Neuronal stem cell (in vitro differentiated cells): ENCODE data around the gene GKN2.

ENCODE experiments used
- DNase-seq: peaks from one replicate; pipeline ENCODE4 v3.0.0-alpha.2; 2013; ENCODE audit warnings: low spot score
- H2AFZ ChIP-seq: one replicate; pipeline ENCODE4 v1.6.1; 2013; ENCODE audit warnings: mild to moderate bottlenecking, low read length, inconsistent platforms
- H2AK5ac ChIP-seq: 2 replicates; pipeline ENCODE4 v1.6.1; 2013; ENCODE audit warnings: low read depth, mild to moderate bottlenecking, inconsistent platforms, low read length, moderate library complexity, mixed read lengths
- H2BK120ac ChIP-seq: 2 replicates; pipeline ENCODE4 v1.6.1; 2013; ENCODE audit warnings: low read depth, mild to moderate bottlenecking, inconsistent platforms, low read length, moderate library complexity, mixed read lengths
- H2BK12ac ChIP-seq: one replicate; pipeline ENCODE4 v1.6.1; 2013; ENCODE audit warnings: low read length, inconsistent platforms
- H2BK15ac ChIP-seq: 2 replicates; pipeline ENCODE4 v1.6.1; 2013; ENCODE audit warnings: mild to moderate bottlenecking, low read length, inconsistent platforms, mixed read lengths
- H2BK5ac ChIP-seq: one replicate; pipeline ENCODE4 v1.6.1; 2013; ENCODE audit warnings: inconsistent platforms, mild to moderate bottlenecking, low read length, moderate library complexity
- H3K14ac ChIP-seq: one replicate; pipeline ENCODE4 v1.6.1; 2013; ENCODE audit warnings: low read length, inconsistent platforms
- H3K18ac ChIP-seq: 2 replicates; pipeline ENCODE4 v1.6.1; 2013; ENCODE audit warnings: low read length, inconsistent platforms
- H3K23ac ChIP-seq: 2 replicates; pipeline ENCODE4 v1.6.1; 2013; ENCODE audit warnings: low read depth, mild to moderate bottlenecking, mixed read lengths, low read length, inconsistent platforms; ENCODE audit not compliant: poor library complexity
- H3K27ac ChIP-seq: replicated peaks from 3 replicates; pipeline ENCODE4 v1.5.1; 2013; ENCODE audit warnings: low read length, inconsistent platforms
- H3K27me3 ChIP-seq, 3 experiments: 2 replicates each; pipeline ENCODE4 v1.6.1; 2013; ENCODE audit warnings: low read length in 3 of 3, mild to moderate bottlenecking in 2 of 3, inconsistent platforms in 1 of 3, low read depth in 1 of 3, mixed read lengths in 1 of 3, moderate library complexity in 1 of 3; ENCODE audit not compliant: control insufficient read depth in 3 of 3, insufficient read depth in 3 of 3
- H3K36me3 ChIP-seq, 2 donors: replicated peaks in 1 of 2; 2 replicates each; pipeline ENCODE4 v1.6.1; 2013; ENCODE audit warnings: low read length in 2 of 2; ENCODE audit not compliant: control insufficient read depth in 2 of 2, insufficient read depth in 2 of 2
- H3K4ac ChIP-seq: 2 replicates; pipeline ENCODE4 v1.6.1; 2013; ENCODE audit warnings: inconsistent platforms, mild to moderate bottlenecking, low read length, moderate library complexity
- H3K4me1 ChIP-seq, 2 donors: 1 replicate in 1 of 2; 2 replicates in 1 of 2; pipeline ENCODE4 v1.6.1; 2013; ENCODE audit warnings: low read length in 2 of 2, low read depth in 1 of 2; ENCODE audit not compliant: control insufficient read depth in 2 of 2, insufficient read depth in 1 of 2
- H3K4me2 ChIP-seq: one replicate; pipeline ENCODE4 v1.6.1; 2013; ENCODE audit warnings: mild to moderate bottlenecking, low read length, inconsistent platforms; ENCODE audit not compliant: insufficient read depth, poor library complexity, severe bottlenecking
- H3K4me3 ChIP-seq, 2 donors: 2 replicates each; pipeline ENCODE4 v1.5.1; 2013; ENCODE audit warnings: low read length in 2 of 2, mild to moderate bottlenecking in 2 of 2, inconsistent platforms in 1 of 2, moderate library complexity in 1 of 2
- H3K79me1 ChIP-seq: one replicate; pipeline ENCODE4 v1.6.1; 2013; ENCODE audit warnings: low read depth, mild to moderate bottlenecking, inconsistent platforms, low read length, moderate library complexity
- H3K9ac ChIP-seq: one replicate; pipeline ENCODE4 v1.6.1; 2013; ENCODE audit warnings: mild to moderate bottlenecking, low read depth, low read length, inconsistent platforms; ENCODE audit not compliant: poor library complexity
- H3K9me3 ChIP-seq, 2 donors: replicated peaks in 1 of 2; 2 replicates each; pipeline versions ENCODE3 to v1.6.1; 2013; ENCODE audit warnings: low read length in 2 of 2, mild to moderate bottlenecking in 2 of 2, inconsistent platforms in 1 of 2, low read depth in 1 of 2, mixed read lengths in 1 of 2, moderate library complexity in 1 of 2; ENCODE audit not compliant: control insufficient read depth in 2 of 2, insufficient read depth in 1 of 2
- H4K8ac ChIP-seq: one replicate; pipeline ENCODE4 v1.6.1; 2013; ENCODE audit warnings: low read depth, mild to moderate bottlenecking, inconsistent platforms, low read length, moderate library complexity
- H4K91ac ChIP-seq: one replicate; pipeline ENCODE4 v1.6.1; 2013; ENCODE audit warnings: low read length, low read depth, mild to moderate bottlenecking, inconsistent platforms; ENCODE audit not compliant: poor library complexity
- WGBS, 2 donors: extraction: QIAGEN DNeasy Blood & Tissue Kit; methylation state at CpG; one replicate each; pipeline ENCODE4 v1.1.7; 2013; ENCODE audit warnings: missing lambda C conversion rate in 2 of 2, mixed read lengths in 1 of 2; ENCODE audit not compliant: insufficient read length in 2 of 2, insufficient replicate concordance in 1 of 2; ENCODE audit errors: extremely low coverage in 2 of 2; 5-methylcytosine and 5-hydroxymethylcytosine counted together

GKN2 gene

GRCh38 chr2:68989035-68989434, 36.3 kb upstream of the GKN2 start:
- DNase-seq, result no peak
- Histone ChIP-seq H4K8ac (no peak overlapping the region), H2BK12ac (no peak overlapping the region), H3K4me1 (no peaks in the 10 kb centered on the region), H2AK5ac (no peak overlapping the region), H2BK15ac (no peak overlapping the region), H3K79me1 (no peaks in the 10 kb centered on the region), H3K4me3 (no peak overlapping the region), H3K27me3 (peaks cover 0 to 5% (median 0%) of the 10 kb centered on the region in 3 experiments), H4K91ac (no peak overlapping the region), H2BK5ac (no peak overlapping the region), H2AFZ (no peak overlapping the region), H3K4me2 (no peak overlapping the region), H3K4ac (no peak overlapping the region), H3K18ac (no peak overlapping the region), H3K27ac (no peak overlapping the region), H3K14ac (no peak overlapping the region), H3K23ac (no peak overlapping the region), H3K9ac (no peak overlapping the region), H2BK120ac (no peak overlapping the region), H3K36me3 (no peaks in the 10 kb centered on the region), H3K9me3 (no peaks in the 10 kb centered on the region)
- WGBS, 2 donors, result no CpG with 5 or more reads among the region's 5 CpGs

GRCh38 chr2:68987021-68987503, 34.4 kb upstream of the GKN2 start:
- no peak for DNase-seq
- WGBS, 2 donors, result no CpG with 5 or more reads among the region's 5 CpGs
- no peak overlapping the region for H2BK12ac ChIP-seq
- no peak overlapping the region for H2AFZ ChIP-seq
- H3K4me2 ChIP-seq, result no peak overlapping the region
- H3K4me3 ChIP-seq, result no peak overlapping the region
- H3K18ac ChIP-seq, result no peak overlapping the region
- H3K9me3 ChIP-seq, result no peaks in the 10 kb centered on the region
- H3K4me1 ChIP-seq, result no peaks in the 10 kb centered on the region
- no peak overlapping the region for H3K14ac ChIP-seq
- H2BK15ac ChIP-seq, result no peak overlapping the region
- H3K36me3 ChIP-seq, result no peaks in the 10 kb centered on the region
- no peak overlapping the region for H2BK5ac ChIP-seq
- no peak overlapping the region for H4K91ac ChIP-seq
- H2BK120ac ChIP-seq, result no peak overlapping the region
- no peak overlapping the region for H3K9ac ChIP-seq
- no peaks in the 10 kb centered on the region for H3K79me1 ChIP-seq
- no peak overlapping the region for H3K23ac ChIP-seq
- H2AK5ac ChIP-seq, result no peak overlapping the region
- no peak overlapping the region for H3K4ac ChIP-seq
- H3K27ac ChIP-seq, result no peak overlapping the region
- H4K8ac ChIP-seq, result no peak overlapping the region
- peaks cover 0 to 2% (median 0%) of the 10 kb centered on the region in 3 experiments for H3K27me3 ChIP-seq

GRCh38 chr2:68980956-68981355, 28.3 kb upstream of the GKN2 start:
- Histone ChIP-seq H3K27ac (no peak overlapping the region), H3K9ac (no peak overlapping the region), H3K4me3 (no peak overlapping the region), H4K8ac (no peak overlapping the region), H3K4me1 (peaks cover 0 to 2% of the 10 kb centered on the region in 2 donors), H3K4ac (no peak overlapping the region), H2BK15ac (no peak overlapping the region), H3K79me1 (no peaks in the 10 kb centered on the region), H2BK12ac (no peak overlapping the region), H2AK5ac (no peak overlapping the region), H3K14ac (no peak overlapping the region), H2AFZ (no peak overlapping the region), H4K91ac (no peak overlapping the region), H2BK120ac (no peak overlapping the region), H3K9me3 (no peaks in the 10 kb centered on the region), H2BK5ac (no peak overlapping the region), H3K23ac (no peak overlapping the region), H3K36me3 (no peaks in the 10 kb centered on the region), H3K27me3 (no peaks in the 10 kb centered on the region), H3K18ac (no peak overlapping the region), H3K4me2 (no peak overlapping the region)
- no peak for DNase-seq
- no CpG with 5 or more reads among the region's 1 CpG for WGBS, 2 donors

- no peak overlapping the region for H2AK5ac ChIP-seq
- H3K4me3 ChIP-seq, result no peak overlapping the region
- H3K36me3 ChIP-seq, result no peaks in the 10 kb centered on the region
- H3K27me3 ChIP-seq, result peaks cover 0 to 2% (median 0%) of the 10 kb centered on the region in 3 experiments
- DNase-seq, result no peak
- no peak overlapping the region for H3K4me2 ChIP-seq
- H4K91ac ChIP-seq, result no peak overlapping the region
- H3K79me1 ChIP-seq, result no peaks in the 10 kb centered on the region
- H3K4me1 ChIP-seq, result peaks cover 0 to 2% of the 10 kb centered on the region in 2 donors
- H2AFZ ChIP-seq, result no peak overlapping the region
- H3K18ac ChIP-seq, result no peak overlapping the region
- H2BK120ac ChIP-seq, result no peak overlapping the region
- no peak overlapping the region for H3K27ac ChIP-seq
- no peak overlapping the region for H3K9ac ChIP-seq
- H2BK15ac ChIP-seq, result no peak overlapping the region
- H3K4ac ChIP-seq, result no peak overlapping the region
- no peak overlapping the region for H3K14ac ChIP-seq
- no CpG with 5 or more reads among the region's 3 CpGs for WGBS, 2 donors
- H3K9me3 ChIP-seq, result no peaks in the 10 kb centered on the region
- H2BK5ac ChIP-seq, result no peak overlapping the region
- no peak overlapping the region for H4K8ac ChIP-seq
- H3K23ac ChIP-seq, result no peak overlapping the region
- H2BK12ac ChIP-seq, result no peak overlapping the region
Observed at GRCh38 chr2:68978098-68978497, 25.4 kb upstream of the GKN2 start.
